OCI-LY7 (cell line): Measurements from ENCODE around the gene KDM4E. TPM values are rescaled to one million over a fixed set of nuclear protein-coding genes. Genes with fewer than 3 reads are reported as not detected.

Experiments used
- BruUV-seq: library from RNA; stranded (reverse); fragments of 400-500 nt; replicated peaks from 2 replicates; lab custom pipeline; 2021; lab: Mats Ljungman, UMichigan
- CTCF ChIA-PET: fragments of 300-600 bp; sonication (Branson Sonifier 250); formaldehyde crosslinking; loops from one replicate; lab custom pipeline; 2022; ENCODE audit warnings: antibody characterized with exemption; ENCODE audit not compliant: unreplicated experiment; lab: Charles Lee
- POLR2A ChIA-PET: fragments of 300-600 bp; sonication (Branson Sonifier 250); formaldehyde crosslinking; loops from one replicate; lab custom pipeline; 2022; ENCODE audit warnings: antibody characterized with exemption; lab: Charles Lee
- DNase-seq: peaks from one replicate; pipeline ENCODE4 v3.0.0-alpha.2; 2015; ENCODE audit warnings: low spot score
- H2AFZ ChIP-seq: fragments of 200-600 bp; sonication (generic), shearing (Covaris generic); 2 replicates; pipeline ENCODE4 v1.6.1; 2014; ENCODE audit warnings: mild to moderate bottlenecking, antibody characterized with exemption, low read length, moderate library complexity
- H3K27ac ChIP-seq: fragments of 200-600 bp; sonication (generic); 2 replicates; pipeline ENCODE4 v1.5.1; 2014; ENCODE audit warnings: mixed run types, low read depth, mild to moderate bottlenecking, moderate library complexity, low read length, inconsistent platforms; ENCODE audit not compliant: poor library complexity, severe bottlenecking
- H3K36me3 ChIP-seq: fragments of 200-600 bp; sonication (generic); 2 replicates; pipeline ENCODE4 v1.6.1; 2014; ENCODE audit warnings: mild to moderate bottlenecking, antibody characterized with exemption, low read length, moderate library complexity, mixed read lengths; ENCODE audit not compliant: insufficient read depth
- H3K4me1 ChIP-seq: fragments of 200-600 bp; sonication (generic); 2 replicates; pipeline ENCODE4 v1.5.1; 2014; ENCODE audit warnings: mild to moderate bottlenecking, low read length; ENCODE audit not compliant: insufficient read depth, poor library complexity, severe bottlenecking
- H3K4me2 ChIP-seq: fragments of 200-600 bp; sonication (generic); 2 replicates; pipeline ENCODE4 v1.6.1; 2014; ENCODE audit warnings: mild to moderate bottlenecking, low read length
- H3K4me3 ChIP-seq: fragments of 200-600 bp; sonication (generic); 2 replicates; pipeline ENCODE4 v1.5.1; 2014; ENCODE audit warnings: mild to moderate bottlenecking, low read depth, low read length; ENCODE audit not compliant: poor library complexity, severe bottlenecking
- H3K79me2 ChIP-seq: fragments of 200-600 bp; sonication (generic); 2 replicates; pipeline ENCODE4 v1.6.1; 2016; ENCODE audit warnings: low read depth, mild to moderate bottlenecking, low read length, moderate library complexity, mixed read lengths; ENCODE audit not compliant: insufficient read depth
- H3K9me2 ChIP-seq: fragments of 200-600 bp; sonication (generic); 2 replicates; pipeline ENCODE4 v1.6.1; 2016; ENCODE audit warnings: mild to moderate bottlenecking, low read length, mixed read lengths; ENCODE audit not compliant: insufficient read depth
- H3K9me3 ChIP-seq: fragments of 200-600 bp; sonication (generic); 2 replicates; pipeline ENCODE4 v1.6.1; 2014; ENCODE audit warnings: mild to moderate bottlenecking, mixed run types, low read length, mixed read lengths
- H4K20me1 ChIP-seq: fragments of 200-600 bp; sonication (generic); 2 replicates; pipeline ENCODE4 v1.6.1; 2014; ENCODE audit warnings: mild to moderate bottlenecking, antibody characterized with exemption, low read length, moderate library complexity, mixed read lengths; ENCODE audit not compliant: insufficient read depth
- CTCF ChIP-seq: fragments of 200-600 bp; sonication (generic); conservative IDR thresholded peaks from 2 replicates; pipeline ENCODE4 v1.5.1; 2014; ENCODE audit warnings: mild to moderate bottlenecking, antibody characterized with exemption, low read length, moderate library complexity, mixed read lengths
- EZH2phosphoT487 ChIP-seq: fragments of 200-600 bp; sonication (generic); IDR thresholded peaks from 2 replicates; pipeline ENCODE4 v1.6.1; 2018; ENCODE audit warnings: low read depth, borderline replicate concordance, mild to moderate bottlenecking, mixed run types, antibody characterized with exemption, low read length, moderate library complexity, mixed read lengths
- intact Hi-C: fragments of 100-400 bp; cut with micrococcal nuclease; formaldehyde crosslinking; loops from one replicate; pipeline ENCODE4 v1.10.0; 2022; ENCODE audit not compliant: unreplicated experiment
- total RNA-seq, 2 experiments: library from RNA; depleted of rRNA in 1 of 2; stranded (reverse); fragments of >200 nt in 1 of 2; shearing (Covaris generic) in 1 of 2; gene quantifications; 2 replicates each; pipeline ENCODE4 v1.2.3, GENCODE V29; 2014 to 2022

The KDM4E gene
- total RNA-seq, 2 experiments from 2014 or later: not detected

GRCh38 chr11:95067039-95067840 is 42.2 kb downstream of the KDM4E start:
- Histone ChIP-seq H2AFZ (peak overlapping the region; percentile 88), H3K9me3 (0 out of 2 replicates have a peak, but pooled peaks cover 4% of the 10 kb centered on the region), H3K4me2 (peak overlapping the region; percentile 81), H3K9me2 (no peaks in the 10 kb centered on the region), H3K27ac (peak overlapping the region; percentile 77), H3K79me2 (peaks cover 28% of the 10 kb centered on the region), H3K36me3 (peaks cover 14% of the 10 kb centered on the region), H3K4me1 (peaks cover 13% of the 10 kb centered on the region), H4K20me1 (0 out of 2 replicates have a peak, but pooled peaks cover 9% of the 10 kb centered on the region), H3K4me3 (peak overlapping the region; percentile 87)
- POLR2A ChIA-PET: interaction anchor here (0.5 to 5.4 kb wide), 23 partner anchors 9 to 723 kb away, joined by 3 to 68 read pairs (median 5); partner anchors contain the start of genes CEP57, CWC15, ENDOD1 and FAM76B
- DNase-seq: peak; percentile 79
- CTCF ChIA-PET: interaction anchor here (0.5 to 2.9 kb wide), 12 partner anchors 9 to 1184 kb away, joined by 3 to 18 read pairs (median 3); partner anchors contain the start of genes CWC15, ENDOD1 and KDM4D
- BruUV-seq: no TSS peak
- TF ChIP-seq EZH2phosphoT487 (no peak), CTCF (peak; percentile 63)
- intact Hi-C loops: loop anchor here (2.0 to 10.0 kb wide), 5 partner anchors 188 to 720 kb away; partner anchors contain the start of gene FAM76B

- no TSS peak for BruUV-seq
- H3K4me1 ChIP-seq: peaks cover 13% of the 10 kb centered on the region
- peak overlapping the region; percentile 87 for H3K4me3 ChIP-seq
- peak overlapping the region; percentile 88 for H2AFZ ChIP-seq
- DNase-seq: no peak
- peak overlapping the region; percentile 81 for H3K4me2 ChIP-seq
- no peaks in the 10 kb centered on the region for H3K9me2 ChIP-seq
- peaks cover 28% of the 10 kb centered on the region for H3K79me2 ChIP-seq
- CTCF ChIA-PET: interaction anchor here (0.5 to 2.9 kb wide), 12 partner anchors 10 to 1183 kb away, joined by 3 to 18 read pairs (median 4); partner anchors contain the start of genes CWC15, ENDOD1, FAM76B and KDM4D
- TF ChIP-seq EZH2phosphoT487 (no peak), CTCF (no peak)
- peaks cover 14% of the 10 kb centered on the region for H3K36me3 ChIP-seq
- 0 out of 2 replicates have a peak, but pooled peaks cover 4% of the 10 kb centered on the region for H3K9me3 ChIP-seq
- intact Hi-C loops: loop anchor here (1.0 to 10.0 kb wide), 7 partner anchors 21 to 719 kb away; partner anchors contain the start of genes CWC15, ENDOD1, FAM76B and KDM4D
- POLR2A ChIA-PET: interaction anchor here (0.5 to 5.4 kb wide), 22 partner anchors 8 to 723 kb away, joined by 3 to 68 read pairs (median 7); partner anchors contain the start of genes CEP57, CWC15, ENDOD1 and FAM76B
- H4K20me1 ChIP-seq: 0 out of 2 replicates have a peak, but pooled peaks cover 9% of the 10 kb centered on the region
- H3K27ac ChIP-seq: peak overlapping the region; percentile 77
Measured at GRCh38 chr11:95067841-95068219, 42.8 kb downstream of the KDM4E start.
